Lung (tissue), 12 donors: Measurements from ENCODE around the gene GPR35. TPM values are rescaled to one million over a fixed set of nuclear protein-coding genes. Genes with fewer than 3 reads are reported as not detected.

Source experiments
- ATAC-seq: fragments of 200-7000 bp; cut with Tn5 transposase; one replicate; pipeline ENCODE4 v1.9.1; 2020; ENCODE audit warnings: moderate number of reproducible peaks; ENCODE audit not compliant: insufficient read depth, low FRiP score
- DNase-seq, 3 donors: peaks; one replicate each; pipeline ENCODE4 v3.0.0-alpha.2; 2013 to 2017
- H3K27ac ChIP-seq, 2 donors: one replicate each; pipeline ENCODE4 v1.5.1; 2013; ENCODE audit warnings: mild to moderate bottlenecking in 2 of 2, moderate library complexity in 2 of 2, control low read depth in 1 of 2, inconsistent platforms in 1 of 2, low read depth in 1 of 2, low read length in 1 of 2
- H3K27me3 ChIP-seq, 3 donors: one replicate each; pipeline ENCODE4 v1.5.1; 2013; ENCODE audit warnings: low read length in 2 of 3; ENCODE audit not compliant: control insufficient read depth in 3 of 3, insufficient read depth in 3 of 3
- H3K36me3 ChIP-seq, 4 donors: one replicate each; pipeline ENCODE4 v1.5.1; 2013; ENCODE audit warnings: low read length in 4 of 4, mild to moderate bottlenecking in 1 of 4, moderate library complexity in 1 of 4; ENCODE audit not compliant: control insufficient read depth in 4 of 4, insufficient read depth in 4 of 4
- H3K4me1 ChIP-seq, 5 donors: one replicate each; pipeline ENCODE4 v1.5.1; 2013; ENCODE audit warnings: low read length in 5 of 5, mild to moderate bottlenecking in 2 of 5, moderate library complexity in 1 of 5; ENCODE audit not compliant: control insufficient read depth in 5 of 5, insufficient read depth in 5 of 5
- H3K4me3 ChIP-seq: one replicate; pipeline ENCODE4 v1.5.1; 2013; ENCODE audit warnings: mild to moderate bottlenecking, control low read depth, moderate library complexity
- H3K9ac ChIP-seq, 2 donors: one replicate each; pipeline ENCODE4 v1.5.1; 2013; ENCODE audit warnings: low read length in 2 of 2, control low read depth in 1 of 2; ENCODE audit not compliant: insufficient read depth in 1 of 2
- H3K9me3 ChIP-seq, 4 donors: one replicate each; pipeline ENCODE4 v1.5.1; 2013; ENCODE audit warnings: low read length in 3 of 4, mild to moderate bottlenecking in 1 of 4, moderate library complexity in 1 of 4; ENCODE audit not compliant: control insufficient read depth in 4 of 4, insufficient read depth in 3 of 4
- WGBS, 2 donors: extraction: QIAGEN DNeasy Blood & Tissue Kit; methylation state at CpG; one replicate each; pipeline ENCODE4 v1.1.7; 2013; 5-methylcytosine and 5-hydroxymethylcytosine counted together
- polyA plus RNA-seq, 2 donors: library from polyadenylated mRNA; stranded (reverse); fragments of 200-250 nt; gene quantifications; one replicate each; pipeline ENCODE4 v1.2.1, GENCODE V29; 2013
- total RNA-seq, 2 donors: library from RNA; depleted of rRNA in 1 of 2; stranded (reverse); fragments of >200 nt in 1 of 2; gene quantifications; one replicate each; pipeline ENCODE4 v1.2.1, GENCODE V29; 2014 to 2021
- TF ChIP-seq, protein P1 (sequence below): IDR thresholded peaks from 2 replicates; pipeline ENCODE4 v1.5.1; 2012; ENCODE audit warnings: mild to moderate bottlenecking; ENCODE audit errors: control extremely low read depth, extremely low read depth
- donor health status: control.
- donor health status: control.
- donor health status: Bipolar disorder and iron deficiency.
- donor health status: healthy.
- donor health status: DM: yes; HTN: yes; CAD: no.

Gene GPR35
- total and polyA plus RNA-seq, 4 donors: 2.3 to 10.3 (median 4.1) TPM

DNA sequence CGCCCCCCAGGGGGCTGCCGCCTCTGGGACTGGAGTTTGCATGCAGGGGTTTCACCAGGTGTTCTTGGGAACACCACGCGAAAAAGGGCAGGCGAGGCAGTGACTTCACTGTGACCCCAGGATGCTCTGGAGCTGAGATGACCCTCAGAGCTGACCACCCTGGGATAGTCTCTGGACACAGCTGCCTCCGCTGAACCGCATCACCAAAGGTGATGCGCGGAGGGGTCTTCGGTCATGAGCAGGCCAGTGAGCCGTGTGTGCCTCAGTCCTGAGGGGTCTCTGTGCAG lies 17.5 kb downstream of the GPR35 start:
- Histone ChIP-seq H3K4me3 (no peak overlapping the region), H3K27ac (no peak overlapping the region), H3K27me3 (peaks cover 0 to 8% (median 4%) of the 10 kb centered on the region in 3 donors), H3K36me3 (no peaks in the 10 kb centered on the region), H3K4me1 (no peaks in the 10 kb centered on the region), H3K9me3 (peaks cover 0 to 7% (median 0%) of the 10 kb centered on the region in 4 donors), H3K9ac (no peak overlapping the region)
- no peak for DNase-seq
- TF ChIP-seq, protein P1, sequence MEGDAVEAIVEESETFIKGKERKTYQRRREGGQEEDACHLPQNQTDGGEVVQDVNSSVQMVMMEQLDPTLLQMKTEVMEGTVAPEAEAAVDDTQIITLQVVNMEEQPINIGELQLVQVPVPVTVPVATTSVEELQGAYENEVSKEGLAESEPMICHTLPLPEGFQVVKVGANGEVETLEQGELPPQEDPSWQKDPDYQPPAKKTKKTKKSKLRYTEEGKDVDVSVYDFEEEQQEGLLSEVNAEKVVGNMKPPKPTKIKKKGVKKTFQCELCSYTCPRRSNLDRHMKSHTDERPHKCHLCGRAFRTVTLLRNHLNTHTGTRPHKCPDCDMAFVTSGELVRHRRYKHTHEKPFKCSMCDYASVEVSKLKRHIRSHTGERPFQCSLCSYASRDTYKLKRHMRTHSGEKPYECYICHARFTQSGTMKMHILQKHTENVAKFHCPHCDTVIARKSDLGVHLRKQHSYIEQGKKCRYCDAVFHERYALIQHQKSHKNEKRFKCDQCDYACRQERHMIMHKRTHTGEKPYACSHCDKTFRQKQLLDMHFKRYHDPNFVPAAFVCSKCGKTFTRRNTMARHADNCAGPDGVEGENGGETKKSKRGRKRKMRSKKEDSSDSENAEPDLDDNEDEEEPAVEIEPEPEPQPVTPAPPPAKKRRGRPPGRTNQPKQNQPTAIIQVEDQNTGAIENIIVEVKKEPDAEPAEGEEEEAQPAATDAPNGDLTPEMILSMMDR: no peak
- ATAC-seq: no peak
- 88 to 97% methylated on average over 11 of the region's 11 CpGs for WGBS, 2 donors

DNA sequence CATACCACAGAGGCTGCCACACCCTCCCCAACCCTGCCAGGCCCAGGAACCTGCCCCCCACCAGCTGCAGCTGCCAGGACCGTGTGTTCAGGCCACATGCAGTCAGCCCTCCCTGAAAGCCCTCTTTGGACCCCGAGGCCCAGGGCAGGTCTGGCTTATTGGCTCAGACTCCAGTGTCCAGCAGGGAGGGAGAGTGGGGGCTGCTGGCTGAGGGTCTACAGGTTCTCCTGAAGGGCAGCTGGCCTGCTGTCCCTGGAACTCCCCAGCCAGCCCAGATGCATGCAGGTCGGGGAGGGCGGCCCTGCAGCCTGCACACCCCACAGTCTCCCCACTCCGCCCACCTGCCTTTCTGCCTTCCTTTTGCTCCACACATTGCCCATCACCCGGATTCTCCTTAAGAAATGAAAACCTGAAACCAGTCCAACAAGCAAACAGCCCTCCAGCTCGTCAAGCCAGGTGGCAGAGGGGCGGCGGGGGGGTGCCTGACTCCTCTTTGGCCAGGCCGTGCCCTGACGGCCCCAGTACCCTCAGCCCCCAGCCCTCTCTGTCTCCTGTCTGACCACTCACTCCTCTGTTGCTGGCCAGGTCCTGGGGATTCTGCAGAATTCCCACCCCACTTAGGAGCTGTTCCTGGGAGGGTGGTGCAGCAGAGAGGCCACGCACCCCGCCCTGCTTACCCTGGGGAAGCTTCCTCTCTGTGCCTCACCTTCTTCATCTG lies 18.0 kb downstream of the GPR35 start:
- no peaks in the 10 kb centered on the region for H3K36me3 ChIP-seq
- no peaks in the 10 kb centered on the region for H3K4me1 ChIP-seq
- H3K9ac ChIP-seq: no peak overlapping the region
- peaks cover 0 to 7% (median 0%) of the 10 kb centered on the region in 4 donors for H3K9me3 ChIP-seq
- 72 to 76% methylated on average over 13 of the region's 13 CpGs for WGBS, 2 donors
- no peak overlapping the region for H3K4me3 ChIP-seq
- peaks cover 0 to 8% (median 5%) of the 10 kb centered on the region in 3 donors for H3K27me3 ChIP-seq
- TF ChIP-seq, protein P1: no peak
- no peak overlapping the region for H3K27ac ChIP-seq
- no peak for DNase-seq
- ATAC-seq: no peak

DNA sequence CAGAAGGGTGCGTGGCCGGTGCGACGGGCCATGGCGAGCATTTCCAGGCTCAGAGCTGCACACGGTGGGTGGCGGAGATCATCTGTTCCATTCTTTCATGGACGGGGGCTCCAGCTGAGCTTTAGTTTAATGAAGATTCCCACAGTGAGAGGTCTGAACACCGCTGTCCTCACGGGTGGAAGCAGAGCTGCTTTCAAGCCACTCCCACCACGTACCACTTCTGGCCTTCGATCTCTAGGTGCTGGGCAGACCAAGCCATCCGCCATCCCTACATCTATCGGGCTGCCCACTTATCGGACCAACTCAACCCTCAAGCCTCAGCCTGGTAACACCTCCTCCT lies 18.5 kb downstream of the GPR35 start:
- no peaks in the 10 kb centered on the region for H3K4me1 ChIP-seq
- ATAC-seq (no peak), DNase-seq (no peak)
- no peak overlapping the region for H3K4me3 ChIP-seq
- H3K27me3 ChIP-seq: peaks cover 0 to 8% (median 8%) of the 10 kb centered on the region in 3 donors
- peaks cover 0 to 7% (median 0%) of the 10 kb centered on the region in 4 donors for H3K9me3 ChIP-seq
- TF ChIP-seq, protein P1: no peak
- H3K9ac ChIP-seq: no peak overlapping the region
- no peaks in the 10 kb centered on the region for H3K36me3 ChIP-seq
- H3K27ac ChIP-seq: no peak overlapping the region
- WGBS, 2 donors: 85 to 90% methylated on average over 15 of the region's 15 CpGs

DNA sequence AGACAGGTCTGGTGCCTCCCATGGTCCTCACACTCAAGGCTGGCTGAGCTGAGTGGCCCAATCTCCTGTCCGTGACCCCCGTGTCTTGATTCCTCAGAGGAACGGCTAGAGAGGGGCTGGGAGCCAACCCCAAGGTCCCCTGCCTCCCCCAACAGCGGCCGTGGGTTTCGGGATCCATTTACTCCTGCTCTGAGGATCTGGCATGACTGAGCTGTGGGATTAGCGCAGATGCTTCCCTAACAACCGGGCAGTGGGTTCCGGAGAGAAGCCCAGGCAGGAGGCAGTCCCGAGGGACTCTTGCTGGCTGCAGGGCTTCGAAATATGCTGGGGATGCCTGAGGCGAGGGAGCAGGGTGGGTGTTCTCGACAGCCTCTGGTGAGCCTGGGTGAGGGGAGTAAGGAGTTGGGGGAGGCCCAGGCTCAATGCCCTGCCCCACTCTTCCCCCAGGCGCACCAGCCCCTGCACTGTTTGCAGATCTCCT lies 18.9 kb downstream of the GPR35 start:
- no peak overlapping the region for H3K9ac ChIP-seq
- 68 to 89% methylated on average over 10 to 14 of the region's 14 CpGs for WGBS, 2 donors
- H3K36me3 ChIP-seq: no peaks in the 10 kb centered on the region
- no peak for ATAC-seq
- TF ChIP-seq, protein P1: no peak
- no peak overlapping the region for H3K27ac ChIP-seq
- H3K27me3 ChIP-seq: peaks cover 0 to 12% (median 8%) of the 10 kb centered on the region in 3 donors
- DNase-seq: no peak
- peaks cover 0 to 7% (median 0%) of the 10 kb centered on the region in 4 donors for H3K9me3 ChIP-seq
- no peak overlapping the region for H3K4me3 ChIP-seq
- no peaks in the 10 kb centered on the region for H3K4me1 ChIP-seq
